ENCODE data around the gene LIMS1. TPM values are rescaled to one million over a fixed set of nuclear protein-coding genes. Genes with fewer than 3 reads are reported as not detected.

LIMS1 gene
- total and polyA plus RNA-seq, 3 donors from 2014 or later, result 44.8 to 110 (median 94.1) TPM

DNA sequence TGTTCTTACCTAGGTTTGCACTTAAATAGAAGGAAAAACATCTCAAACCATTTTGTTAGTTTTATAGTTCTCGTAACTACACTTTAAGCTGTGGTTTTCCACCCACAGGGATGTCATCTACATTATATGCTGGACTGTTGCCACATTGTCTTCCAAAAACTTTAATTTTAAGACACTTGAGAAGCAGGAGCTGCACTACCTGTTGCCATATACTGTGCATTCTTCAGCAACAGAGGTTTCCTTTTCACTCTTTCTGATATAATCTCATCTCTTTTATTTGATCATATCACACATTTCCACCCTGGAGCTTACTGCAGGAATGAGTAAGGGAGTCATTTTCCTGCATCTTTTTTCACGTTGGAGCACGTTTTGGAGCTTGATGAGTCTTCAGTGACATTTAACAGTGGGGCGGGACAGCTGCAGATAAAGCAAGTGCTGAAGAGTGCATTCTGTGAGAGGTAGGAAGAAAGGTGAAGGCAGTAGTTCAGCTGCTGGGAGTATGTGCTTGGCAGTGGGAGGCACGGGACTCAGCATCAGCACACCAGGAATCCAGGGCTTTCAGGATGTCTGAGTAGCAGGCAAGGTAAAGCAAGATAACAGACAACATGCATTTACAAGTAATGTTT is 3.8 kb downstream of the LIMS1 start:
- no peak for DNase-seq
- intact Hi-C loops (cut with DNase I; ENCODE audit: low total_unique reads), result no loop called here
- H3K27ac ChIP-seq, result no peak overlapping the region
- peaks cover 3% of the 10 kb centered on the region for H3K4me1 ChIP-seq
- no peak for TF ChIP-seq POLR2A (IDR thresholded peaks at IDR 0.05)
- TF ChIP-seq, protein P1, sequence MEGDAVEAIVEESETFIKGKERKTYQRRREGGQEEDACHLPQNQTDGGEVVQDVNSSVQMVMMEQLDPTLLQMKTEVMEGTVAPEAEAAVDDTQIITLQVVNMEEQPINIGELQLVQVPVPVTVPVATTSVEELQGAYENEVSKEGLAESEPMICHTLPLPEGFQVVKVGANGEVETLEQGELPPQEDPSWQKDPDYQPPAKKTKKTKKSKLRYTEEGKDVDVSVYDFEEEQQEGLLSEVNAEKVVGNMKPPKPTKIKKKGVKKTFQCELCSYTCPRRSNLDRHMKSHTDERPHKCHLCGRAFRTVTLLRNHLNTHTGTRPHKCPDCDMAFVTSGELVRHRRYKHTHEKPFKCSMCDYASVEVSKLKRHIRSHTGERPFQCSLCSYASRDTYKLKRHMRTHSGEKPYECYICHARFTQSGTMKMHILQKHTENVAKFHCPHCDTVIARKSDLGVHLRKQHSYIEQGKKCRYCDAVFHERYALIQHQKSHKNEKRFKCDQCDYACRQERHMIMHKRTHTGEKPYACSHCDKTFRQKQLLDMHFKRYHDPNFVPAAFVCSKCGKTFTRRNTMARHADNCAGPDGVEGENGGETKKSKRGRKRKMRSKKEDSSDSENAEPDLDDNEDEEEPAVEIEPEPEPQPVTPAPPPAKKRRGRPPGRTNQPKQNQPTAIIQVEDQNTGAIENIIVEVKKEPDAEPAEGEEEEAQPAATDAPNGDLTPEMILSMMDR (IDR thresholded peaks at IDR 0.05), result no peak
- no peaks in the 10 kb centered on the region for H3K36me3 ChIP-seq (ENCODE audit: low read depth, missing control alignments)
- H3K4me3 ChIP-seq, result no peak overlapping the region
- H3K9me3 ChIP-seq, result no peaks in the 10 kb centered on the region
- H3K27me3 ChIP-seq, result no peaks in the 10 kb centered on the region
- 69 to 71% methylated on average over 5 of the region's 5 CpGs for WGBS, 2 donors

DNA sequence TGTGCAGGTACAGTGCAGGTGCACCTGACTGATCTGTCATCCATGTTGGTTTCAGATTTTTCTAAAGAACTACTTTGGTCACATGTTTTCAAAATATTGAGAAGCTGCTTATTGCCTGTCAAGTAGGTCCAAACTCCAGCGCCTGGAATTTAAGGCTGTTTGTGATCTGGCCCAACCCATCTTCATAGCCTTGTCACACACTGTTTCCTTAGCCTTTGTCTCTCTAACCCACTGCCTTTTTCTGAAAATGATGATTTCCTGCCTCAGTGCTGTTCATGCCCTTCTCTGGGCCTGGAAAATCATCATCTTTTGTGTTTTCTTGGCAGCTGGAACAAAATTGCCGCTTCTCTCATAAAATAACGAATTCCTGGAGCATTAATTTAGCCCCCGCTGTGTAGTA is 7.2 kb downstream of the LIMS1 start:
- no peaks in the 10 kb centered on the region for H3K36me3 ChIP-seq (ENCODE audit: low read depth, missing control alignments)
- TF ChIP-seq, protein P1 (IDR thresholded peaks at IDR 0.05), result no peak
- TF ChIP-seq POLR2A (IDR thresholded peaks at IDR 0.05), result no peak
- no peaks in the 10 kb centered on the region for H3K4me1 ChIP-seq
- H3K9me3 ChIP-seq, result no peaks in the 10 kb centered on the region
- no peak overlapping the region for H3K4me3 ChIP-seq
- DNase-seq, result no peak
- intact Hi-C loops (cut with DNase I; ENCODE audit: low total_unique reads), result no loop called here
- WGBS, 2 donors, result 90 to 93% methylated on average over 4 of the region's 4 CpGs
- H3K27ac ChIP-seq, result no peak overlapping the region
- no peaks in the 10 kb centered on the region for H3K27me3 ChIP-seq

DNA sequence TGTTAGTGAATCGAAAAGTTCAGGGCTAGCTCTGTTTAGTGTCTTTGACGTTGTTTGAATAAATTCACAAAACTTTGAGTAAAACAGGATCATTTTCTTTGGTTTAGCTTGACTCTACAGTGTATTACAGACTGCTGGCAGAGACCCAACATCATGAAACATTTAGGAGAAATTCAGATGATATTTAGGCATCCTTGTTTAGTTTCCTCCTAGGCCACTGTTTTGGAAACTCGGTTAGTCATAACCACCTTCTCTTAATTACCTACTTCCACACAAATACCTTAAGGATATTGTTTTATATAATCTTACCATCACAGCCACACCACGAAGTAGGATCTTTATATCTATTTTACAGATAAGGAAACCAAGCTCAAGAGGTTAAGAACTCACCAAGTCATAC is 7.8 kb downstream of the LIMS1 start:
- DNase-seq, result no peak
- intact Hi-C loops (cut with DNase I; ENCODE audit: low total_unique reads), result no loop called here
- no peaks in the 10 kb centered on the region for H3K27me3 ChIP-seq
- no peak overlapping the region for H3K27ac ChIP-seq
- WGBS, 2 donors, result 50 to 63% methylated on average over 4 of the region's 4 CpGs
- TF ChIP-seq POLR2A (IDR thresholded peaks at IDR 0.05), result no peak
- TF ChIP-seq, protein P1 (IDR thresholded peaks at IDR 0.05), result no peak
- H3K4me1 ChIP-seq, result no peaks in the 10 kb centered on the region
- H3K4me3 ChIP-seq, result no peak overlapping the region
- H3K9me3 ChIP-seq, result no peaks in the 10 kb centered on the region
- no peaks in the 10 kb centered on the region for H3K36me3 ChIP-seq (ENCODE audit: low read depth, missing control alignments)

DNA sequence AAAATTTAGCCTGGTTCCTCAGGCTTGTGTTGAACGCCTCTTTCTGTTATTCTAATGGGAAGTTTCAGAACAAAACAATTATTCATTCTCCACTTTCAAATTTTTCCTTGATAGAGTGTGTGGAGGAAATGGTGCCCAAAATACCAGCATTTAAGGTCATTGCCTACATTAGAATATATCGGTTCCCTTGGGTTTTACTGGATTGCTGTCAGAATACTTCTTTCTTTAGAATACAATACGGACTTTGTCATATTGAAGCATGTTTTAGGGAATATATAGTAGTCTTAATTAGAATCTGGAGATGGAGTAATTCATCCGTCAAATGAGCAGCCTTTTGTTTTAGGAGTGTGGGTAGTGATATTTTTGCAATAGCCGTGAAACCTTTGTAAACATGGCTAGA is 13.3 kb downstream of the LIMS1 start:
- intact Hi-C loops (cut with DNase I; ENCODE audit: low total_unique reads), result no loop called here
- Histone ChIP-seq H3K4me1 (peaks cover under 1% of the 10 kb centered on the region), H3K9me3 (no peaks in the 10 kb centered on the region), H3K36me3 (ENCODE audit: low read depth, missing control alignments) (no peaks in the 10 kb centered on the region), H3K27me3 (no peaks in the 10 kb centered on the region), H3K4me3 (no peak overlapping the region), H3K27ac (no peak overlapping the region)
- no peak for DNase-seq
- whole genome bisulfite sequencing, 2 donors, result 93 to 94% methylated on average over 5 of the region's 5 CpGs
- no peak for TF ChIP-seq POLR2A (IDR thresholded peaks at IDR 0.05)
- TF ChIP-seq, protein P1 (IDR thresholded peaks at IDR 0.05), result no peak
